NT2/D1 (cell line): ENCODE results near the gene ZNF697.
A peak's percentile ranks its signal among the peaks of the same experiment; 100 is the strongest.
"Not testable (repeated sequence)": the region's sequence is repeated elsewhere in the genome, so short reads cannot be mapped to it uniquely, and the experiment has no call there.

Experiments
- DNase-seq: peaks from one replicate; pipeline ENCODE4 v3.0.0-alpha.2; 2011; ENCODE audit warnings: low read depth, low spot score
- H3K27me3 ChIP-seq: 2 replicates; pipeline ENCODE4 v1.6.0; 2011; ENCODE audit warnings: mild to moderate bottlenecking; ENCODE audit not compliant: insufficient read length, insufficient read depth
- H3K36me3 ChIP-seq: 2 replicates; pipeline ENCODE4 v1.6.1; 2011; ENCODE audit warnings: mild to moderate bottlenecking, low read length, mixed read lengths; ENCODE audit not compliant: insufficient read depth, insufficient read length
- H3K4me1 ChIP-seq: 2 replicates; pipeline ENCODE4 v1.5.1; 2011; ENCODE audit not compliant: insufficient read depth, insufficient read length
- H3K4me3 ChIP-seq: 2 replicates; pipeline ENCODE4 v1.5.1; 2011; ENCODE audit warnings: low read depth; ENCODE audit not compliant: insufficient read length
- H3K9ac ChIP-seq: 2 replicates; pipeline ENCODE4 v1.6.0; 2011; ENCODE audit warnings: low read depth; ENCODE audit not compliant: insufficient read length
- H3K9me3 ChIP-seq: 2 replicates; pipeline ENCODE4 v1.5.1; 2011; ENCODE audit warnings: mild to moderate bottlenecking, low read length; ENCODE audit not compliant: insufficient read depth
- SUZ12 ChIP-seq: IDR thresholded peaks from 2 replicates; pipeline ENCODE4 v1.6.1; 2011; ENCODE audit not compliant: insufficient read length, insufficient read depth; ENCODE audit errors: extremely low read depth
- YY1 ChIP-seq: IDR thresholded peaks from 2 replicates; pipeline ENCODE4 v1.6.1; 2011; ENCODE audit not compliant: insufficient read length, insufficient read depth
- ZNF274 ChIP-seq: IDR thresholded peaks from 2 replicates; pipeline ENCODE4 v1.6.1; 2011; ENCODE audit warnings: mild to moderate bottlenecking, low read depth, low read length

Gene ZNF697

DNA sequence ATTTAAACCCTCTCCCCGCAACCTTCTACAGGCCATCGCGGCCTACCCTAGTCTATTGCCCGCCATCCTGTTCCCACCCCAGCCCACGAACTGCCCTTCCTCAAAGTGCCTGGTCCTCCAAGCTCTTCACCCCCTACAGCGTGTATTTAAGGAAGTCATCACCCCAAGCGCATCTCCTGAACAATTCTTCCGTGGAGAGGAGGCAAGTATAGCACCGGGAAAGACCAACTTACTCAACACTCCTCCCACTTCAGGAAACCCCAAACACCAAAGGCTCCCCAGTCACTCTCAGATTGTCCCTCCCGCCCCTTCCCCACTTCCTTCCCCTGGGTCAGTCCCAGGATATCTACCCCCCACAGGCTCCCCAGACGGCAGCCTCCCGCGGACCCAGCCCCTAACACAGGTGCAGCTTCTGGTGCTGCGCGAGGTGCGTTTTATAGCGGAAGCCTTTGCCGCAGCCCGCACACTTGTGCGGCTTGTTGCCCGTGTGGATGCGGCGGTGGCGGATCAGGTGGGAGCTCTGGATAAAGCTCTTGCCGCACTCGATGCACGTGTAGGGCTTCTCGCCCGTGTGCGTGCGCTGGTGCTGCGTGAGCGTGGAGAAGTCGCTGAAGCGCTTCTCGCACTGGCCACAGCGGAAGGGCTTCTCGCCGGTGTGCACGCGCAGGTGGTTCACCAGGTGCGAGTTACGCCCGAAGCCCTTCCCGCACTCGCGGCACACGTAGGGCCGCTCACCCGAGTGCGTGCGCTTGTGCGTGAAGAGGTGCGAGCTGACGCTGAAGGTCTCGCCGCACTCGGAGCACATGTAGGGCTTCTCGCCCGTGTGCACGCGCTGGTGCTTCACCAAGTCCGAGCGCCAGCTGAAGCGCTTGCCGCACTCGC, 25.5 kb downstream of the ZNF697 start:
- H3K9me3 ChIP-seq, result no peaks in the 10 kb centered on the region
- no peak overlapping the region for H3K9ac ChIP-seq
- no peaks in the 10 kb centered on the region for H3K27me3 ChIP-seq
- TF ChIP-seq SUZ12 (no peak), YY1 (no peak)
- H3K4me1 ChIP-seq, result peaks cover 3% of the 10 kb centered on the region
- no peak for DNase-seq
- no peak overlapping the region for H3K4me3 ChIP-seq
- H3K36me3 ChIP-seq, result peaks cover 94% of the 10 kb centered on the region

DNA sequence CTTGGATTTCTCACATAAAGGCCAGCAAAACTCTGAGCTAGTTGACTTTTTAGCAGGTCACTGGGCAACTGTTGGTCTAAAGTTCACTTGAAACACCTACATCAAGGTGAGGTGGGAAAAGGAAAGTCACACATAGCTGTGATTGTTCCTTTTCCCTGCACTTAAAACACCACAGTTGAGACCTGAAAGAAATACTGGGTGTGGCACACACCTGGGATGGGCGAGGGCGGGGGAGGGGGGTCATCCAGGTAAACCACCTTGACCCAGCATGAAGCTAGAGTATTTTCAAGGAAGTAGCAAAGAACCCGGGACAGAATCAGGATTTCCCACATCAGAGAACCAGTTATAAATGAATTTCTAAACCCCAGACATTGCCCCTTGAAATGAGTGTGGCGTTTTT, 26.4 kb downstream of the ZNF697 start:
- Histone ChIP-seq H3K27me3 (no peaks in the 10 kb centered on the region), H3K9me3 (no peaks in the 10 kb centered on the region), H3K4me3 (no peak overlapping the region), H3K9ac (no peak overlapping the region), H3K36me3 (peaks cover 86% of the 10 kb centered on the region), H3K4me1 (peaks cover 3% of the 10 kb centered on the region)
- DNase-seq, result no peak
- TF ChIP-seq ZNF274 (no peak), SUZ12 (no peak), YY1 (no peak)

- H3K36me3 ChIP-seq, result peaks cover 49% of the 10 kb centered on the region
Observed at GRCh38 chr1:119617751-119618691, 30.0 kb downstream of the ZNF697 start.

DNA sequence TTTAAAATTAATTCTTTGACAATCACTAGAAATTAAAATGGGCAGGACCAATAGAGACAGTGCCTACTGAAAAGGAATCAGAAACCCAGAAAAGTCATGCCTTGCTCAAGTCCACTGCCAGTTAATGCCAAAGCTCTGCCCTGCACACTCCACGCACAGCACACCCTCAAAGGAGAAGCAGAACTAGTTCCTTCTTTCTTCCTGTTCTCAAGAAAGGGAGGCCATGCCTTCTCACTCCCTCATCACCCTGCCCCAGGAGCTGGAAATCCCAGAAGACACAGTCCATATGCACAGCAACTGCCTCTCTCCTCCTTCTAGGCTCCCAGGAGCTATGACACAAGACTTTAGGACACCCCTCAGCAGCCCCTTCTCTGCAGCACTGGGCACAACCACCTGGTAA, 31.3 kb downstream of the ZNF697 start:
- H3K27me3 ChIP-seq, DNase-seq, H3K9ac ChIP-seq, H3K4me3 ChIP-seq, H3K4me1 ChIP-seq, H3K9me3 ChIP-seq: not testable (repeated sequence)
- H3K36me3 ChIP-seq, result peaks cover 37% of the 10 kb centered on the region

More at GRCh38 chr1:119617751-119618691, 30.0 kb downstream of the ZNF697 start:
- H3K9me3 ChIP-seq, result no peaks in the 10 kb centered on the region
- no peak overlapping the region for H3K4me3 ChIP-seq
- H3K4me1 ChIP-seq, result peaks cover 5% of the 10 kb centered on the region
- no peak for DNase-seq
- H3K27me3 ChIP-seq, result no peaks in the 10 kb centered on the region
- no peak for TF ChIP-seq ZNF274
- no peak for TF ChIP-seq YY1
- no peak for TF ChIP-seq SUZ12
- H3K9ac ChIP-seq, result no peak overlapping the region

- not testable (repeated sequence) for DNase-seq, H3K4me1 ChIP-seq, H3K9ac ChIP-seq, H3K4me3 ChIP-seq, H3K9me3 ChIP-seq, H3K27me3 ChIP-seq
- H3K36me3 ChIP-seq, result peaks cover 20% of the 10 kb centered on the region
Observed at GRCh38 chr1:119615100-119615499, 33.0 kb downstream of the ZNF697 start.

GRCh38 chr1:119613769-119614720, 34.0 kb downstream of the ZNF697 start:
- H3K9me3 ChIP-seq, result no peaks in the 10 kb centered on the region
- no peak overlapping the region for H3K4me3 ChIP-seq
- peaks cover 5% of the 10 kb centered on the region for H3K4me1 ChIP-seq
- H3K36me3 ChIP-seq, result peaks cover 11% of the 10 kb centered on the region
- H3K27me3 ChIP-seq, result no peaks in the 10 kb centered on the region
- TF ChIP-seq YY1, result no peak
- no peak for TF ChIP-seq SUZ12
- TF ChIP-seq ZNF274, result no peak
- H3K9ac ChIP-seq, result peak overlapping the region; percentile 17
- peak; percentile 95 for DNase-seq

DNA sequence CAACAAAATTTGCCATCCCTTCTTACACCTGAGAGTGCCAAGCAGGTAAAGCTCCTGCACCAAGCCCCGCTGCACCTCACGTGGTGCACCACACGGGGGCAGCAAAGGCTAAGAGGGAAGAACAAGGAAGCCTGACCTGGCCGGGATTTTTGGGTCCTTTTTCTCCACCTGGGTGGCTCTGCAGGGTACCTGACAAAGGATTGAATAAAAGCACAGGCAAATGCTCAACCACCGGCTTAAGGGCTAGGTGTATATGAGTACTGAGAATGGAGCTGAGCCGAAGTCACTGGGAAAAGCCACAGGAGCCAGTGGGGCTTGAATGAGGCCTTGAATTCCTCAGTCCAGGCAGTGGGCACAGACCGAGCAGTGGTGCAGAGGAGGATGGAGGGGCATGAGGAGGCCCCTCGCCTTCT, 36.4 kb downstream of the ZNF697 start:
- no peak overlapping the region for H3K4me3 ChIP-seq
- no peaks in the 10 kb centered on the region for H3K27me3 ChIP-seq
- no peak overlapping the region for H3K9ac ChIP-seq
- TF ChIP-seq ZNF274, result no peak
- TF ChIP-seq SUZ12, result no peak
- no peak for TF ChIP-seq YY1
- H3K4me1 ChIP-seq, result peaks cover 2% of the 10 kb centered on the region
- peak; percentile 80 for DNase-seq
- H3K9me3 ChIP-seq, result no peaks in the 10 kb centered on the region
- H3K36me3 ChIP-seq, result no peaks in the 10 kb centered on the region

DNA sequence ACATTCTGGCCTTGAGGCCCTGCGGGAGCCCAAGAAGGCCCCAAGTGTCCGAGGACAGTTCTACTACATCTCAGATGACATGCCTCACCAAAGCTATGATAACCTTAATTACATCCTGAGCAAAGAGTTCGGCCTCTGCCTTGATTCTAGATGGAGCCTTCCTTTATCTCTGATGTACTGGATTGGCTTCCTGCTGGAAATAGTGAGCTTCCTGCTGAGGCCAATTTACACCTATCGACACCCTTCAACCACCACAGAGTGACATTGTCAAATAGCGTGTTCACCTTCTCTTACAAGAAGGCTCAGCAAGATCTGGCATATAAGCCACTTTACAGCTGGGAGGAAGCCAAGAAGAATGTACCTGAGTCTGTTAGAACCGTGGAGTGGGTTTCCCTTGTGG, 39.2 kb downstream of the ZNF697 start:
- not testable (repeated sequence) for H3K4me3 ChIP-seq, H3K4me1 ChIP-seq, H3K27me3 ChIP-seq, H3K9ac ChIP-seq, H3K9me3 ChIP-seq, DNase-seq, H3K36me3 ChIP-seq

DNA sequence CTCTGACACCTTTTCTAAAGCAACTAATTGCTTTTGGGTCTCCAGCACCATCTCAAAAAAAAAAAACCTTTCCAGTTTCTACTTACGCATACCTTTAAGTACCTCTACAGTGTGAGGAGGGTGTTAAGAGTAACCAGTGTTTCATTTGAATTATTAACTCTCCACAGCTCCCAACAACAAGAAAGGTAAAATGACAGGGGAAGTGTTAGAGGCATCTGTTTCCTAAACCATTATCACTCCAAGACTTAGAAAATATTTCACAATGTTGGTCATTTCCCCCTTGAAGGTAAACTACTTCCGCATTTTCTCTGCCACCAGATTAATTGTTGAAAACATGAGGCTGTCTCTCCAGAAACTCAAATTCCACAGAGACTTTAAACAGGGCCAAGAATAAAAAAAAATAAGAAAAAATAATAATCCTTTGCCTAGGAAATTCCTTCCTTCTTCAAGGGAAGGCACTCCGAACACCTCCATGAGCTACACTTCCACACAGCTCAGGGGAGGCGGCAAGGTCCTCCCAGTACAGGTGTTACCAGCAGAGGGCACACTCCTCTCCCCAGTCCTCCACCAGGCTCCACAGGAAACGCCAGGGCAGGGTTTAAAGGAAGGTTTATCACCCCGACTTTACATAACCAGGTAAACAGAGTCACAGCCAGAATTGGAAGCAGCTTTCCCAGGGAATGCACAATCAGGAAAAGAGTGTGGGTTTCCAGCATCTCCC, 40.8 kb downstream of the ZNF697 start:
- not testable (repeated sequence) for H3K4me1 ChIP-seq, DNase-seq, H3K27me3 ChIP-seq, H3K9ac ChIP-seq, H3K9me3 ChIP-seq, H3K4me3 ChIP-seq, H3K36me3 ChIP-seq
